NCI-H2029 treated with DMSO at 0.1 percent for 48 hours (cell line): ENCODE data around the gene CFAP57.

Experiments
- DNase-seq: peaks from one replicate; lab custom pipeline; 2025; lab: John Stamatoyannopoulos, UW

Gene CFAP57

GRCh38 chr1:43227143-43227764 lies 55.1 kb downstream of the CFAP57 start:
- peak; percentile 94 for DNase-seq

- DNase-seq, result no peak
These were observed 58.0 kb downstream of the CFAP57 start for GRCh38 chr1:43229826-43230780.

GRCh38 chr1:43232074-43232473 lies 59.9 kb downstream of the CFAP57 start:
- DNase-seq, result no peak

- DNase-seq, result no peak
These were observed 60.4 kb downstream of the CFAP57 start for GRCh38 chr1:43232482-43232881.

GRCh38 chr1:43233631-43234030 lies 61.5 kb downstream of the CFAP57 start:
- no peak for DNase-seq

DNA sequence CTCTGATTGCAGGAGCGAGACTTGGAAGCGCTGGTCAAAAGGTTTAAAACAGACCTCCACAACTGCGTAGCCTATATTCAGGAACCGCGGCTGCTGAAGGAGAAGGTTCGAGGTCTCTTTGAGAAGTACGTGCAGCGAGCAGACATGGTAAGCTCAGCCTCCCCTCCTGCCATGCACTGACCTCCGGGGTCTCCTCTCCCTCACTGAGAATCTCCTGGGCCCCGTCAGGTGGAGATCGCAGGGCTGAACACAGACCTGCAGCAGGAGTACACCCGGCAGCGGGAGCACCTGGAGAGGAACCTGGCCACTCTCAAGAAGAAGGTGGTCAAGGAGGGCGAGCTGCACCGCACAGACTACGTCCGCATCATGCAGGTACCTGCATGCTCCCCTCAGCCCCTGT lies 62.1 kb downstream of the CFAP57 start:
- no peak for DNase-seq

GRCh38 chr1:43235040-43235439 lies 62.9 kb downstream of the CFAP57 start:
- DNase-seq, result no peak

GRCh38 chr1:43235451-43236121 lies 63.5 kb downstream of the CFAP57 start:
- DNase-seq, result no peak

DNA sequence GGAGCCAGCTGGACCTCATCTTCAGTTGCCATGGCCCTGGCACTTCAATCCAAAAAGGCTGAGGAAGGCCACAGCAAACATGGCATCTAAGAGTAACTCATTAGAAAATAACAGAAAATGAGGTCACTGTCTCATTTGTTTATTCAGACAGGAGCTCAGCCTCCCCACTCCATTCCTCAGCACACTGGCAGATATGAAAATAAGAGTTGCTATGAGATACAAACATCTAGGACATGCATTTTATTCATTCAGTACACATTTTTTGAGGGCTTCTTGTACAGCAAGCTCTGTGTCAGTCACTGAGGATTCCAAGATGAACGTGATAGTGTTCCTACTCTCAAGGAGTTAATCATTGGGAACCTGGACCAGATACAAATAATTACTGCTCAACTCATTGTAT lies 65.0 kb downstream of the CFAP57 start:
- no peak for DNase-seq

DNA sequence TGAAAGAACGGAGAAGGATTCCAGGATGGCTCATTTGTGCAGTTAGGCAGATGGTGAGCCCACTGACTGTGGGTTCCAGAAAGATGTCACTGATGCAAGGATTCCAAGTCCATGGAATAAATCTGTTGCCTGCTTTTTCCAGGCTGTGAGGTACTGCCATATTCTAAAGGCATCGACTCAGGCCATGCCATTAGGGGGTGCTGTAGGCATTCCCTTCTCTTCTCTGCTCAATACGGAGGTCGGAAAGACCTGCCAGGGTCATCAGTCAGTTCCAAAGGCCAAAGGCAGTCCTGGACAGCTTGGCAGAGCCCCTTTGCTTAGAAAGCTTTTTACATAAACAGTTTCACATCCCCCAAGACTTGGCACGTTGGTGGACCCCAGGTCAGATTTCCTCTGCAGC lies 66.0 kb downstream of the CFAP57 start:
- peak; percentile 80 for DNase-seq

DNA sequence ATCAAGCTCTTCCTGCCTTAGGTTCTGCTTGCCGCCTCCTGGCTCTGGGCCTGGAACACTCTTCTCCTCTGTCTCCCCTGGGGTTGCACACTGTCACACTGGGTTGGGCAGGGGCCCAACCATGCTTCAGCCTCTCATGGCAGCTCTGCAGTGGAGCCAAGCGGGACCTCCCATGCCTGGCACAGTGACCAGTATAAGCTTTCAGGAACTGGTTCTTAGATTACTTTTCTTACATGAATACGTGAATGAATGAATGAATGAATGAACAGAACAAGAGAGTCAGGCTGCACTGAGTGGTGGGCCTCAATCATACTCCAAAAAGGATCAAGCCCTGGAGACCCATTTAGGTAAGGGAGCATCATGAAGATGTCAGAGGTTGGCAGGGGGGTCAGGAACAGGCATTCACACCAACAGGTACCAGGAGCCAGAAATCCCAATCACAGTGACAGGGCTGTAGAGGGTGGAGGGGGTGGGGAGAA lies 66.9 kb downstream of the CFAP57 start:
- DNase-seq, result no peak

GRCh38 chr1:43239484-43239883 lies 67.4 kb downstream of the CFAP57 start:
- DNase-seq, result no peak

- DNase-seq, result no peak
These were observed 69.3 kb downstream of the CFAP57 start for GRCh38 chr1:43241413-43241836.

DNA sequence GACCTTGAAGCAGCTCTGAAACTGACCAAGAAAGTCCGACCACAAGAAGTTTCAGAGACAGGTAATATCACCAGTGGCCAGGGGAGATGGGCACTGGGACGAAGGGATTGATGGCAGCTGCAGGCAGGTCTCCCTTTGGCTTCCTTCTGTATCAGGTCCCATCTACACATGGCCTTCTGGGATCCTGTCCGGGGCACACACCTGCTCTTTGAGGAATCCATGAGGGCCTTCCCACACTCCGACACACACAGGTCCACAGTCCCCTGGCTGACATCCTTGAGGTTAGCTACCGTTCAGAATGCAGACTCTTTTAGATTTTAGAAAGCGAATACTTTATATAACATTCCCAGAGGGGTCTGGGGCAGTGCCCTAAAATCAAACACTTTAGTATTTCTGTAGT lies 71.2 kb downstream of the CFAP57 start:
- DNase-seq, result no peak

GRCh38 chr1:43246466-43247213 lies 74.5 kb downstream of the CFAP57 start:
- no peak for DNase-seq

DNA sequence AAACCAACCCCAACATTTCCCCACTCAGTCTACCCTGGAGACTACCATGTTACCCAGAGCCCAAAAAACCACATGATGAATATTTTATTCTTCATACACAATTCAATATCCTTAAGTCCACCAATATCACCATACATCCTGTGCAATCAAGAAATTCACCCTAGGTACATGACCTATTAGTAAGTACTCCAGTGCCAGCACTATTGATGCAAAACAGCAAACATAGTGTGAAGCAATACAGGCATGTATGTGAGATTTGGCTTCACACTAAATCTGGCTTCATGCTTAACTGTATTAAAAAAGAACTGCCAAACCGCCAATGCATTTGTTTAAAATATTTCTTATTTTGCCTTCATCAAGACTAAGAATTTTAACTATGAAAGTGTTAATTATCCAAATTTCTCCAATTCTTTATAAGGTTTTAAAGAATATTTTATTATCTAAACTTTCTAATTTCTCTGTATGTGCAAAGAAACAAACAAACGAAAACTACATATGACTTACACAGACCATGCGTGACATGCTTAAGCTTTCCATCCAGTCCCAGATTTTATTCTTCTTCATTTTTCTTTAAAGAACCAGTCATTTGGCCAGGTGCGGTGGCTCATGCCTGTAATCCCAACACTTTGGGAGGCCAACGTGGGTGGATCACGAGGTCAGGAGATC lies 75.3 kb downstream of the CFAP57 start:
- DNase-seq, result no peak

DNA sequence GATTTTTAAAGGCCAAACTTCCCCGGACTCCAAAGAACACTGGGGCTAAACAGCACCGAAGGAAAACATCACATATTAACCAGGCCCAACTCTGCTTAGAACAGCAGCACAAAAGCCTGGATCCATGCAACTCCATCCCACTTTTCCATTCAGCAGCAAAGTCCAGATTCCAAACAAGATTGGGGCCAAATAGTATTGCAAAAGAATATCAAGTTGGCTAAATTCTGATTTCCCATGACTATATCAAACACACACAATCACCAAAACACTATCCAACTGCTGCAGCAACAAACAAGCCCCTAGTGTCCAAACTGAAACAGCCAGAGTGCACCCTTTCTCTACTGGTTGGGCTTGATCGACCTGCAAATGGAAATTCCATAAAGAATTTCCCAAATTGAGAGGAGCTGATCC lies 78.2 kb downstream of the CFAP57 start:
- no peak for DNase-seq

- no peak for DNase-seq
These were observed 78.9 kb downstream of the CFAP57 start for GRCh38 chr1:43251024-43251423.

- no peak for DNase-seq
These were observed 80.1 kb downstream of the CFAP57 start for GRCh38 chr1:43252225-43252624.

DNA sequence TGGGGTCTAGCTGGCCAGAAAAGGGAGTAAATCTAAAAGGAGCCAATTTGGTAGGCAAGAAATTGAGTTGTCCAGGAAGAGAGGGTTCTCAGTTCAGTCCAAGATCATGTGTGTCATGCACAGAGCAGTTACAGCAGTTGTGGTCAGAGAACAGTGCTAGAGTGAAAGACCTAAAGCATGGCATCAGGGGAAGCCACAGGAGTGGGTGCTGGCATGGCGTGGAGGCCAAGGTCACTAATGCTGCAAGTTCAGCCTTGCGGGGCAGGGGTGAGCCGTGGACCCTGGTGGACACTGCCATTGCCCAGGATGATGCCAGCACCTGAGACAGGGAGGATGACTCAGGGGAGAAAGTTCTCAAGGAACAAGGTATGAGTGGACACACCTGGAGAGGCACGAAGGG lies 81.0 kb downstream of the CFAP57 start:
- DNase-seq, result no peak

DNA sequence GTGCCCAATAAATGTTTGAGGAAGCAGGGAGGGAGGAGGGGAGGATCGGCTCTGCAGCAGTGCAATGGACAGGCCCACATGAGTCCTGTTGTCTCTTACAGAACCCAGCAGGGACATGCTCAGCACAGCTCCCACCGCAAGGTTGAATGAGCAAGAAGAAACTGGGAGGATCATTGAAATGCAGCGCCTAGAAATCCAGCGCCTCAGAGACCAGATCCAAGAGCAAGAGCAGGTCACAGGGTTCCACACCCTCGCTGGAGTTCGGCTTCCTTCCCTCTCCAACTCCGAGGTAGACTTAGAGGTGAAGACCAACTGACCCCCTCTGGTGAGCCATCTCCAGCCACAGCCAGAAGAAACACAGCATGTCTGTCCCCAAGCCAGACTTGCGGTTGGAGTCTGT lies 81.7 kb downstream of the CFAP57 start:
- no peak for DNase-seq
